GM18505 (cell line): ENCODE data around the gene MARS1.

Experiments
- ATAC-seq: cut with Tn5 transposase; IDR thresholded peaks from one replicate; pipeline ENCODE4 v1.9.1; 2021; ENCODE audit not compliant: unreplicated experiment
- POLR2A ChIP-seq: IDR thresholded peaks from 4 replicates; pipeline ENCODE4 v1.6.1; 2011; ENCODE audit warnings: borderline replicate concordance; ENCODE audit not compliant: insufficient read depth, insufficient read length; ENCODE audit errors: extremely low read depth

MARS1 gene

DNA sequence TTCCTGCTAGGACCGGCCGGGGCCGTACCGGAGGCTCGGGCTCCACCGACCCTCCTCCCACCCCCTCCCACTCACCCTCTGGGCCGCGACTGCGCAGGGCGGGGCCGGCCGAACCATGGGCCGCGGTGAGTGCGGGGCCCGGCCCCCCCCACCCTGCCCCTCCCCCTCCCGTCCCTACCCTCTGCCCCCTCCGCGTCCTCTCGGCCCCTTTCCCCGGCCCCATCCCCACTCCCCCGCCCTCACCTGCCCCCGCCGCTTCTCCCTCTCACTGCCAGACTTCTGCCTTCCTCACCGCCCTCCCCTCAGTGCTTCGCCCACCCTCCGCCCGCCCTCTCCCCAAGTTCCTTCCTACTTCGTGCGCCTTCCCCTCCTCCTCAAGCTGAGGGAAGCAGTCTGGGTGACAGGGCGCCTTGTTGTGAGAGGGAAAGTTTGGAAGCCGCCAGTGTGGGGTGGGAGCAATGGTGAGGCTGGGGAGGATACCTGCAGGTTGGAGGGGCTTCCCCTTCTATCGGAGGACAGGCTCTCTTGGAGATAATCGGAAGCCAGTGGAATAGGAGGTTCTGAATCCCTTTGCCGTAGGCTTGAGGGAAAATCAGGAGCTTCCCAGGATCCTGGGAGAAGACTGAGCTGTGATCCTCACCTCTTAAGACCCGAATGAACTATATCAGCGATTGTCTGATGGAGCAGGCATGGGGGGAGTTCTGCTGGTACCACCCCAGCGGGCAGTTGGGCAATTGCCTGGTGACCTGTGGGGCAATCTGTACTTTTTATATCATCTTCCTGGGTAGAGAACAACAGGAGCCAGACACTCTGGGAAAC lies 35.2 kb downstream of the MARS1 start:
- TF ChIP-seq POLR2A = peak; percentile 46
- ATAC-seq = no peak

DNA sequence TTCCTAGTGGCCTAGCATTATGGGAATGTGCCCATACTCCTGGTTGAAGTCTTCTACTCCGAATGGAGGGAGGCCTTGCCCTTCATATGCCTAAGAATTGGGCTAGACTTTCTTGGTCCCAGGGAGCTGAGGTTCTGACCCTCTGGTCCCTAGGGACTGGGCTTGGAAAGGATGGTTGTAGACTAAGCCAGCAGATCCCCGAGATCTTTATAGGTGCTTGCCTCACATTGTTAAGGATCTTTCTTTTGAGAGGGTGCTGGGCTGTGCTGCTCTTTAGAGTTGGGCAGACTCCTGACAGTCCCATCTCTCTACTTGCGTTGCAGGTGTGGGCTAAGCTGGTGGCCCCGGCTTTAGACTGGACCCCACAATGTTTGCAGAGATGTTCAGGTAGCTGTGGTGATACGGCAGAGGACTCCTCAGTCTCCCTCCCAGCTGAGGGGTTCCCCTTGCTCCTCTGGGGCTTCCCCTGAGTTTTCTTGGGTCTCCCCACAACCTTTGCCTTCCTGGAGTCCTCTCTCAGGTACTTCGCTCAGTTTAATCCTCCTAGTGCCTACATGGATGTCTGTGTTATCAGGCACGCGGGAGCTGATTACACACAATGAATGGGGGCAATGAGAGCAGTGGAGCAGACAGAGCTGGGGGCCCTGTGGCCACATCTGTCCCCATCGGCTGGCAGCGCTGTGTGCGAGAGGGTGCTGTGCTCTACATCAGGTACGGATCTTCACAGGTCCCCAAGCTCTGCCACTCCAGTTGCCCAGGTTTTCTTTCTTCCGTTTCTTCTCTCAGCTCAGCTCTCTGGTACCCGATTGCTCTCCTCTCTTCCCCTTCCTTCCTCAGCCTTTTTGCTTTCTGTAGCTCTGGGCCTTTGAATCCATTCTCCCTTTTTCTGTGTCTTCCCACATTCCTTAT lies 36.1 kb downstream of the MARS1 start:
- no peak for TF ChIP-seq POLR2A
- no peak for ATAC-seq

DNA sequence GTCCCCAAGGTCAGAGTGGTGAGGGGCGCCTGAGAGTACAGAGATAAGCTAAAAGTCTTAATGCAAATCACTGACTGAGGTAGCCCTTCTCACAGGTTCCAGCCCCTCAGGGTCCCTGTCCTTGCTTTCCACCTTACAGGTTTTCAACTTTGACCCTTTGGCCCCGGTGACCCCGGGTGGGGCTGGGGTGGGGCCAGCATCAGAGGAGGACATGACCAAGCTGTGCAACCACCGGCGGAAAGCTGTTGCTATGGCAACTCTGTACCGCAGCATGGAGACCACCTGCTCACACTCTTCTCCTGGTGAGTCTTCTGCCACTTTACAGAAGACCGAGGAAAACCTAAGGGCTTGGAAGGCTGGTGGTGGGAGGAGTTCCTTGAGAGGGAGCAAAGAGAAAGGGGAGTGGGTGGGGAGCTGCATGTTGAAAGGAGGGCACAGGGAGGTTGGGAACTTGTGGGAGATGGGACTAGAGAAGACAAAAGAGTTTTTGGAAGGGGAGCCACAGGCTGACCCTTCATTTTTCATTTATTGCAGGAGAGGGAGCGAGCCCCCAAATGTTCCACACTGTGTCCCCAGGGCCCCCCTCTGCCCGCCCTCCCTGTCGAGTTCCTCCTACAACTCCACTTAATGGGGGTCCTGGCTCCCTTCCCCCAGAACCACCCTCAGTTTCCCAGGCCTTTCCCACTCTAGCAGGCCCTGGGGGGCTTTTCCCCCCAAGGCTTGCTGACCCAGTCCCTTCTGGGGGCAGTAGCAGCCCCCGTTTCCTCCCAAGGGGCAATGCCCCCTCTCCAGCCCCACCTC lies 37.1 kb downstream of the MARS1 start:
- TF ChIP-seq POLR2A = no peak
- no peak for ATAC-seq

GRCh38 chr12:57525615-57526383 lies 37.9 kb downstream of the MARS1 start:
- no peak for TF ChIP-seq POLR2A
- no peak for ATAC-seq

- ATAC-seq = no peak
These were observed 38.7 kb downstream of the MARS1 start for GRCh38 chr12:57526477-57527126.

DNA sequence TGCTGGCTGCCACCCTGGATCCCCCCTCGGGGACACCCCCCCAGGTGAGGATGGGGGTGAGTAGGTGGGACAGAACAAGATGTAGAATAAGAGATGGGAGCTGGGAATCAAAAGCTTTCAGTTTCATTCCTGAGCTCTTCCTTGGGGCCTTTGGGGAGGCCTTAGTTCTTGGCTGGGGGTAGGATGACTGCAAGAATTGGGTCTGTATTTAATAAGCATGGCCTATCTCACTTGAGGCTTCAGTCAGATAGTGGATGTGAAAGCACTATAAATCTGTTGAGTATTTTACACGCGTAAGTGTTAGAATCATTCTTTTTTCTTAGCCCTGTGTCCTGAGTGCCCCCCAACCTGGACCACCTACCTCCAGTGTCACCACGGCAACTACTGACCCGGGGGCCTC lies 39.3 kb downstream of the MARS1 start:
- ATAC-seq = no peak
- TF ChIP-seq POLR2A = no peak

More at GRCh38 chr12:57526477-57527126, 38.7 kb downstream of the MARS1 start:
- TF ChIP-seq POLR2A = no peak

DNA sequence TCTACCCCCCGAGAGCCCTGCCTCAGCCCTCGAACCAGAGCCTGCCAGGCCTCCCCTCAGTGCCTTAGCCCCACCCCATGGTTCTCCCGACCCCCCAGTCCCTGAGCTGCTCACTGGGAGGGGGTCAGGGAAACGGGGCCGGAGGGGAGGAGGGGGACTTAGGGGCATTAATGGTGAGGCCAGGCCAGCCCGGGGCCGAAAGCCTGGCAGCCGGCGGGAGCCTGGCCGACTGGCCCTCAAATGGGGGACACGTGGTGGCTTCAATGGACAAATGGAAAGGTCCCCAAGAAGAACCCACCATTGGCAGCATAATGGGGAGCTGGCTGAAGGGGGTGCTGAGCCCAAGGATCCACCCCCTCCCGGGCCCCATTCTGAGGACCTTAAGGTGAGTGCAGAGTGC lies 40.3 kb downstream of the MARS1 start:
- no peak for ATAC-seq
- no peak for TF ChIP-seq POLR2A

DNA sequence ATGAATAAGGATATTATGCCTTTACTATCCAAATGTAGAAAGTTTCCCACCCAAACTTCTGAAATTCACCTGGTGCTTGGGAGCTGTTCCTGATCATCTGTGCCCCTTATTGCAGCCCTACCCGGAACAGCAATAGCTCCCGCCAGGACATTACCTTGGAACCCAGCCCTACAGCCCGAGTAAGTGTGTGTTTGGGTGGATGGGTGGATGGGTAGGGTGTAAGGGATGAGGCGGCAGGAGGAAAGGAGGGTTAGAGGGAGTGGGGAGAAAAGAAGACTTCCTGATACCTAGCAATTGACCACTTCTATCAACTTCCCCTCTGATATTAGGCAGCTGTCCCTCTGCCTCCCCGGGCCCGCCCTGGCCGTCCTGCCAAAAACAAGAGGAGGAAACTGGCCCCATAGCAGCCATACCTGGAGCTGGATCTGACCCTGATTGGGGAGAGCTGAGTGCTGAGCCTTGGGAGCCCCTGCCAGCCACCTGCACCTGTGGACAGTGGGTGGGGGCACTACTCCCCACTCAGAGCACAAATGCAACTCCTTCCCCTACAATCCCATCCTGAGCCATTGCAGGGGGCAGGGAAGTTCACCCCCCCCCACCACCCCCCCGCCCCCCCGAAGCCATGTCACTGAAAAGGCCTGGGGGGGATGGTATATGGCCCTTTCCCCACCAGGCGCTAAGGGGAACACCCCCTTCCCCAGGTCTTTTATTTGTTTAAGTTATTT lies 41.1 kb downstream of the MARS1 start:
- no peak for ATAC-seq
- no peak for TF ChIP-seq POLR2A

DNA sequence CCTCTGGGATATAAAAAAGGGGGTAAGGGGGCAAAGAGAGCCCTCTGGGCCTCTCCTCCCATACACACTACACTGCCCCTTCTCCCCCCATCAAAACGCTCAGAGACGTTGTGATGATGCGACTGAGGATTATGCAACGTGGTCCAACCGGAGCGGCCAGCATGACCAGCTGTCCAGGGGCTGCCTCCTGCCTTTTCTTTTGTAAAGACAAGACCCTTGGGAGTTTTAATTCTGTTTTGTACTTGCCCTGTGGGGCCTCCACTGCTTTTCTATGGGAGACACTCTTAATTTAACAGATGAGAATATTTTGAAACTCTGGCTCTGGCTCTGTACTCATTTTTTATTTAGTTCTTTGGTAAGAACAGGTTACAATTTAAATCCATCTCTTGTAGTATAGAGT lies 42.0 kb downstream of the MARS1 start:
- ATAC-seq = no peak
- TF ChIP-seq POLR2A = no peak

- ATAC-seq = no peak
- no peak for TF ChIP-seq POLR2A
These were observed 42.7 kb downstream of the MARS1 start for GRCh38 chr12:57530396-57531142.

GRCh38 chr12:57531836-57532235 lies 44.0 kb downstream of the MARS1 start:
- no peak for TF ChIP-seq POLR2A

More at GRCh38 chr12:57531836-57532235, 44.0 kb downstream of the MARS1 start:
- no peak for ATAC-seq
